HG02885 (cell line): Measurements from ENCODE around the gene USP4.
"Not testable (repeated sequence)": the region's sequence is repeated elsewhere in the genome, so short reads cannot be mapped to it uniquely, and the experiment has no call there.

Experiments
- ATAC-seq: cut with Tn5 transposase; IDR thresholded peaks from one replicate; pipeline ENCODE4 v1.9.1; 2021; ENCODE audit warnings: mild to moderate bottlenecking; ENCODE audit not compliant: unreplicated experiment, poor library complexity

Gene USP4, protein sequence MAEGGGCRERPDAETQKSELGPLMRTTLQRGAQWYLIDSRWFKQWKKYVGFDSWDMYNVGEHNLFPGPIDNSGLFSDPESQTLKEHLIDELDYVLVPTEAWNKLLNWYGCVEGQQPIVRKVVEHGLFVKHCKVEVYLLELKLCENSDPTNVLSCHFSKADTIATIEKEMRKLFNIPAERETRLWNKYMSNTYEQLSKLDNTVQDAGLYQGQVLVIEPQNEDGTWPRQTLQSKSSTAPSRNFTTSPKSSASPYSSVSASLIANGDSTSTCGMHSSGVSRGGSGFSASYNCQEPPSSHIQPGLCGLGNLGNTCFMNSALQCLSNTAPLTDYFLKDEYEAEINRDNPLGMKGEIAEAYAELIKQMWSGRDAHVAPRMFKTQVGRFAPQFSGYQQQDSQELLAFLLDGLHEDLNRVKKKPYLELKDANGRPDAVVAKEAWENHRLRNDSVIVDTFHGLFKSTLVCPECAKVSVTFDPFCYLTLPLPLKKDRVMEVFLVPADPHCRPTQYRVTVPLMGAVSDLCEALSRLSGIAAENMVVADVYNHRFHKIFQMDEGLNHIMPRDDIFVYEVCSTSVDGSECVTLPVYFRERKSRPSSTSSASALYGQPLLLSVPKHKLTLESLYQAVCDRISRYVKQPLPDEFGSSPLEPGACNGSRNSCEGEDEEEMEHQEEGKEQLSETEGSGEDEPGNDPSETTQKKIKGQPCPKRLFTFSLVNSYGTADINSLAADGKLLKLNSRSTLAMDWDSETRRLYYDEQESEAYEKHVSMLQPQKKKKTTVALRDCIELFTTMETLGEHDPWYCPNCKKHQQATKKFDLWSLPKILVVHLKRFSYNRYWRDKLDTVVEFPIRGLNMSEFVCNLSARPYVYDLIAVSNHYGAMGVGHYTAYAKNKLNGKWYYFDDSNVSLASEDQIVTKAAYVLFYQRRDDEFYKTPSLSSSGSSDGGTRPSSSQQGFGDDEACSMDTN

GRCh38 chr3:49339941-49340800, at the start of gene USP4:
Gene USP4 (minus strand): TSS chr3:49340053. CDS start chr3:49340024, 29 bp downstream.
- peak; percentile 84 for ATAC-seq

GRCh38 chr3:49389297-49389696, 49.4 kb upstream of the USP4 start:
- no peak for ATAC-seq

GRCh38 chr3:49388289-49388820, 48.5 kb upstream of the USP4 start:
- ATAC-seq, result no peak

GRCh38 chr3:49387721-49388120, 47.9 kb upstream of the USP4 start:
- ATAC-seq, result no peak

DNA sequence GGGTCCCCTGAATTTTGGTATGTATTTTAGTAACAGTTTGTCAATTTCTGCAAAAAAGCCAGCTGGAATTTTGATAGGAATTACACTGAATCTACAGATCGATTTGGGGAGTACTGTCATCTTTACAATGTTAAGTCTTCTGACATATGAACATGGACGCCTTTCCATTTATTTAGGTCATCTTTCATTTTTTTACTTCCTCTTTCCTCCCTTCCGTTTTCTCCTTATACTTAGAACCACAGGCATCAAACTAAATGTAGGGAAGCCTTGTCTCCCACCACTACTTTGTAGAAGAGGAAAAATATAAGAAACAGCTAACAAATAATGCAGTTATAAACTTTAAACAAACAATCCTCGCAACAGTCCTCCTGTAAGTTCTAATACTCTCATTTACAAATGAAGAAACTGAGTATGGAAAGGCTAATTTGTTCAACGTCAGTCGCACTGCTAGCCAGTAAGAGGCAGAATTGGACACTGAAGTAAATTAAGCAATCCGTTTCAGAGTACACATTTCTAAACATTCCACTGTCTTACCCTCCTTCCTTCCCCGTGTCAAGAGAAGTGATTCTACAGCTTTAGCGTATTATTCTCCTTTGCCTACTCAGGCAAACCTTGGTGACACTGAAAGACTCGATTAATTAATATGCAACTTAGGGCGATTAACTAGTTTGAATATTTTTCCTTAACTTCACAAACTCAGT, 46.4 kb upstream of the USP4 start:
- ATAC-seq, result no peak

- ATAC-seq, result no peak
Observed at GRCh38 chr3:49385617-49386016, 45.8 kb upstream of the USP4 start.

- no peak for ATAC-seq
Observed at GRCh38 chr3:49383387-49383786, 43.5 kb upstream of the USP4 start.

DNA sequence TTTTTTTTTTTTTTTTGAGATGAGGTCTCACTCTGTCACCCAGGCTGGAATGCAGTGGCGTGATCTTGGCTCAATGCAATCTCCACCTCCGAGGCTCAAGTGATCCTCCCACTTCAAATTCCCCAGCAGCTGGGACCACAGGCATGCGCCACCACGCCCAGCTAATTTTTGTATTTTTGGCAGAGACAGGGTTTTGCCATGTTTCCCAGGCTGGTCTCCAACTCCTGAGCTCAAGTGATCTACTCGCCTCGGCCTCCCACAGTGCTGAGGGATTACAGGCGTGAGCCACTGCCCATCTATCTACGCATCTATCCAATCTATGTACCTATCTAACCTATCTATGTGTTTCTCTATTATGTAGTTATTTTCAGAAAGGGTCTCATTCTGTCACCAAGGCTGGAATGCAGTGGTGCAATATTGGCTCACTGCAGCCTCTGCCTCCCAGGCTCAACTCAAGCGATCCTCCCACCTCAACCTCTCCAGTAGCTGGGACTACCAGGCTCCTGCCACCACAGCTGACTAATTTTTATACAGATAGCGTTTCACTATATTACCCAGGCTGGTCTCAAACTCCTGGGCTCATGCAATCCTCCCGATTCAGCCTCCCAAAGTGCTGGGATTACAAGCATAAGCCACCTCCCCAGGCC, 38.5 kb upstream of the USP4 start:
- ATAC-seq, result no peak

DNA sequence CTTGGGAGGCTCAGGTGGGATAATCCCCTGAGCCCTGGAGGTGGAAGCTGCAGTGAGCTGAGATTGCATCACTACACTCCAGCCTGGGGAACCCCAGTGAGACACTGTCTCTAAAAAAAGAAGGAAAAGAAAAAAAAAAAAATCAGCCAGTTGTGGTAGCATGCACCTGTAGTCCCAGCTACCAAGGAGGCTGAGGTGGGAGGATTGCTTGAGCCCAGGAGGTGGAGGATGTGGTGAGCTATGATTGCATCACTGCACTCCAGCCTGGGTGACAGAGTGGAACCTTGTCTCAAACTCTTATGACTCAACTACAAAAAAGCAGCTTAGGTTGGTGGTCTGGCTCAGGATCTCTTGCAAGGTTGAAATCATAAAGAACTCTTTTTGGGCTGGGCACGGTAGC, 37.6 kb upstream of the USP4 start:
- ATAC-seq, result no peak

DNA sequence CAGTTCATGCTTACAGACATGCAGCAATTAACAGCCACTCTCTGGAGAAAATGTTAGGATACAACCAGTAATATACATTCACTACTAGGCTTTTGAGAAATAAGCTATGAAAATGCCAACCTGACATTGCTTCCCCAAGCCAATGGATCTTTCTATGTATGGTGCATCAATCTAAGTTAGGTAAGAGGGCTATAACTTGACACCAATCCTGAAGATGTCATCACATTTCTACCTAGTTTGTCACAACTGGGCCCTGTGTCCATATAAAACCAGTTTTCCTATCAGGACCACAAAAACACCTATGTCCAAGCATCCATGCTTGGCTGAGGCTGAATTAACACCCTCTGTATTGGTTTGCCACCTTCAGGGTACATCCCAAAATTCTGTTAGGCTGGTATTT, 32.1 kb upstream of the USP4 start:
- ATAC-seq, result no peak

DNA sequence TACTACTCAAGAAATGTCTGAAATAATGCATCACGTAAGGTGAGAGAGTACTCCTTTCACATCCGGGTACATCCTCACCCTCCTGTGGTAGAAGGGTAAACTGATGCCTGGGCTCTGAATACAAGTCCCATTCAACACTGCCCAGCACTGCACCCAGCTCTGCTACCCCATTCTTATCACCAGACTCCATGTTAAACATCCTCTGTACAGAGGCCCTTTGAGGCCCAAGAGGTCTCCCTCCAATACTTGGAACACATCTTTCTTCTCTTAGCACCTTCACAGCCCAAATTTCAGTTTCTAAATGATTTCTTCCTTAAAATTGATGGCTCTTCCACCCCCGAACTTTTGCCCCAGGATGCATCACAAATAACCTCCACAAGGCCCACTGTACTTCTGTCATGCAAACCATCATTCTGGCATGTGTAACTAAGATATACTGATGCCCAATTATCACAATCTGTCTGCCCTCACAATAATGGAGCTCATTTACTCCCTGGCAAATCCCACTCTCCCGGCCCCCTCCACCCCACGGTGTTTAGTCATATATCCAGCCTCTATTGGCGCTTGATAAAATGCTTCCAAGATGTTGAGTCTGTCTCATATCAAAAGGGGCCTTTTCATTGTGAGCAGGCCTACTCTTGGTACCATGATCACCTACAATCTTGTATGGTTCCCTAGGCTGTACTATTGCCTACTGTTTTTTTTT, 30.9 kb upstream of the USP4 start:
- ATAC-seq, result no peak

GRCh38 chr3:49362561-49362960, 22.7 kb upstream of the USP4 start:
- no peak for ATAC-seq

GRCh38 chr3:49359623-49360022, 19.8 kb upstream of the USP4 start:
- ATAC-seq, result no peak

GRCh38 chr3:49358884-49359225, 19.0 kb upstream of the USP4 start:
- ATAC-seq, result no peak

- ATAC-seq, result peak; percentile 88
Observed at GRCh38 chr3:49358217-49358883, 18.5 kb upstream of the USP4 start, which contains the start of gene GPX1. Gene GPX1 (minus strand): TSS chr3:49358353. CDS start chr3:49358278, 75 bp downstream.

DNA sequence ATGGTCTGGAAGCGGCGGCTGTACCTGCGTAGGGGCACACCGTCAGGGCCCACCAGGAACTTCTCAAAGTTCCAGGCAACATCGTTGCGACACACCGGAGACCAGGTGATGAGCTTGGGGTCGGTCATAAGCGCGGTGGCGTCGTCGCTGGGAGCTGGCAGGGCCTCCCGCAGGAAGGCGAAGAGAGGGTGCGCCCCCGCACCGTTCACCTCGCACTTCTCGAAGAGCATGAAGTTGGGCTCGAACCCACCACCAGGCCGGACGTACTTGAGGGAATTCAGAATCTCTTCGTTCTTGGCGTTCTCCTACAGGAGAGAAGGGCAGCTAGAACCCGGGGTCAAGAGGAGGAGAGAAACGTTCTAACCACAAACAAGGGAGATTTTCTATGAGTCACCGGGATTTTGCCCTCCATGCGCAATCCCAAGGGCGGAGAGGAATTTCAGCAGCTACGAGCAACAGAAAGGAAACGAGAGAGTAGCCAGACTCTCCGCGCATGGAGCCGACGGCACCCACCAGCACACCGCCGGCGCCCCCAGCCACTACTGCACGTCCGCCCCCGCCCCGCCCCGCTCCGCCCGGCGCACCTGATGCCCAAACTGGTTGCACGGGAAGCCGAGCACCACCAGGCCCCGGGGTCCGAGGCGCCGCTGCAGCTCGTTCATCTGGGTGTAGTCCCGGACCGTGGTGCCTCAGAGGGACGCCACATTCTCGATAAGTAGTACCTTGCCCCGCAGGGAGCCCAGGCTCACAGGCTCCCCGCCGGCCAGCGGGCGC, 17.8 kb upstream of the USP4 start:
- peak; percentile 29 for ATAC-seq

GRCh38 chr3:49357095-49357442, 17.2 kb upstream of the USP4 start:
- ATAC-seq, result not testable (repeated sequence)
